Measurements from ENCODE around the gene COL27A1. TPM values are rescaled to one million over a fixed set of nuclear protein-coding genes. Genes with fewer than 3 reads are reported as not detected.

The COL27A1 gene
- total and polyA plus RNA-seq, 2 experiments from 2014 or later: 44.6 to 47.0 TPM

DNA sequence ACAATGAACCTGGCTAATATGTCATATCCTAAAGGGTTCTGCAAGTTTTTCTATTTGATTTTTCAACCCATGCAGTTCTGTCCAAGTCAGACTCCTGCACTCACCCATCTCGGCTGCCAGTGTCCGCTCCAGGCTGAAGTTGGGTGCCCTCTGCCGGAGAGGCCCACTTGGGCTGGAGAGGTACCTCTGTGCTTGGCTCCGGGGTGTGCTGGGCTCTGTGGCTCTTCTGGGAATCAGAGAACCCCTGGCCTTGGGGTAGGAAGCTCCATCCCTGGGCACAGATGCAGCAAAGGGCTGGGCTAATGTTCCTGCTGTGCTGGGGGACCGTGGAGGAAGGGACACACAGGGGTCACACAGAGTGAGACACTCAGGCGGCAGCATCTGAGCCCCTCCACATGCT lies 200.5 kb downstream of the COL27A1 start:
- 95% methylated on average over 6 of the region's 6 CpGs for WGBS (ENCODE audit: low lambda C conversion rate, missing lambda C conversion rate)
- H3K36me3 ChIP-seq (replicated peaks; ENCODE audit: insufficient read depth, low read depth): no peaks in the 10 kb centered on the region
- H3K4me3 ChIP-seq: no peak overlapping the region
- TF ChIP-seq, protein P1, sequence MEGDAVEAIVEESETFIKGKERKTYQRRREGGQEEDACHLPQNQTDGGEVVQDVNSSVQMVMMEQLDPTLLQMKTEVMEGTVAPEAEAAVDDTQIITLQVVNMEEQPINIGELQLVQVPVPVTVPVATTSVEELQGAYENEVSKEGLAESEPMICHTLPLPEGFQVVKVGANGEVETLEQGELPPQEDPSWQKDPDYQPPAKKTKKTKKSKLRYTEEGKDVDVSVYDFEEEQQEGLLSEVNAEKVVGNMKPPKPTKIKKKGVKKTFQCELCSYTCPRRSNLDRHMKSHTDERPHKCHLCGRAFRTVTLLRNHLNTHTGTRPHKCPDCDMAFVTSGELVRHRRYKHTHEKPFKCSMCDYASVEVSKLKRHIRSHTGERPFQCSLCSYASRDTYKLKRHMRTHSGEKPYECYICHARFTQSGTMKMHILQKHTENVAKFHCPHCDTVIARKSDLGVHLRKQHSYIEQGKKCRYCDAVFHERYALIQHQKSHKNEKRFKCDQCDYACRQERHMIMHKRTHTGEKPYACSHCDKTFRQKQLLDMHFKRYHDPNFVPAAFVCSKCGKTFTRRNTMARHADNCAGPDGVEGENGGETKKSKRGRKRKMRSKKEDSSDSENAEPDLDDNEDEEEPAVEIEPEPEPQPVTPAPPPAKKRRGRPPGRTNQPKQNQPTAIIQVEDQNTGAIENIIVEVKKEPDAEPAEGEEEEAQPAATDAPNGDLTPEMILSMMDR (IDR thresholded peaks at IDR 0.05; ENCODE audit: poor library complexity): no peak
- TF ChIP-seq EZH2phosphoT487 (IDR thresholded peaks at IDR 0.05; ENCODE audit: low read depth, severe bottlenecking, unreplicated experiment) (no peak), EZH2 (IDR thresholded peaks at IDR 0.05; ENCODE audit: borderline replicate concordance) (no peak)
- no peak for DNase-seq (ENCODE audit: low spot score)
- H3K27ac ChIP-seq: no peak overlapping the region
- no peaks in the 10 kb centered on the region for H3K79me2 ChIP-seq
- no peaks in the 10 kb centered on the region for H3K9me2 ChIP-seq (replicated peaks; ENCODE audit: insufficient read depth)
- H2AFZ ChIP-seq: no peak overlapping the region
- H3K27me3 ChIP-seq: no peaks in the 10 kb centered on the region
- no peaks in the 10 kb centered on the region for H3K9me3 ChIP-seq (ENCODE audit: low read depth)
- H3K4me1 ChIP-seq (ENCODE audit: insufficient read depth): no peaks in the 10 kb centered on the region
- H3K4me2 ChIP-seq: no peak overlapping the region
- no peaks in the 10 kb centered on the region for H4K20me1 ChIP-seq (ENCODE audit: insufficient read depth, poor library complexity, severe bottlenecking)

DNA sequence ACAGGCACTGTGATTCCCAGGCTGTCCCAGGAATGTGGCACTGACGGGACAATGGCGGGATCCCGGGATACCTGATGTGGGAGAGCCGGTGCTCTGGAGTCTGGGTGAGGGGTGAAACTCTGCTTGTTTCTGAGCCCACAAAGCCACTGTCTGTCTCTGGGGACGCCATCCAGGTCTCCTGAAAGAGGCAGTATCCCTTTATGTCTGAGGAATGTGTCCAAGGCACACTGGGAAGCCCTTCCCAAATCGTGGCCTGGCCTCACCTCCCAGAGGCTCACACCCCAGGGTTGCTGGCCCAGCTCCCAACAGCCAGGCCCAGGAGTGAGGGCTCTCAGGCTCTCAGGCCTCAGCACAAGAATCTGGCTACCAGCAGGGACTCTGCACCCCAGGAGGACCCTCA lies 201.5 kb downstream of the COL27A1 start:
- H2AFZ ChIP-seq: no peak overlapping the region
- 93% methylated on average over 6 of the region's 6 CpGs for WGBS (ENCODE audit: low lambda C conversion rate, missing lambda C conversion rate)

DNA sequence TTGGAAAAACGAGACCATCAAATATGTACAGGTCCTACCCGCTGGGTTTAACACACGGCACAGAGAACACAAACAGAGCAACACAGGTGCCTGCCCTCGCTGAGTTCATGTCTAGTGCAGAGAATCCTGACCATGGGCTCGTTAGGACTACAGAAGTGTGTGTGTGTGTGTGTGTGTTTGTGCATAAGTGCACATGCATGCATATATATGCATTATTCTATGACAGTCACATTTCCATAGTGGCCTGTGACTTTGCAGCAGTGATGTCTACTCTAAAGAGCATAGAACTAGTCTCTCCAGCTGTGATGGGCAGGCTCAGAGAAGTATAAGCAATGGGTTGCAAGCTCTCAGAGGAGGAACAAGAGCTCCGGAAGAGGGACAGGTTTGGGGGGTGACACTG lies 202.0 kb downstream of the COL27A1 start:
- TF ChIP-seq, protein P1 (IDR thresholded peaks at IDR 0.05; ENCODE audit: poor library complexity): no peak
- TF ChIP-seq EZH2phosphoT487 (IDR thresholded peaks at IDR 0.05; ENCODE audit: low read depth, severe bottlenecking, unreplicated experiment) (no peak), EZH2 (IDR thresholded peaks at IDR 0.05; ENCODE audit: borderline replicate concordance) (no peak)

More for the DNA sequence above, 201.5 kb downstream of the COL27A1 start:
- TF ChIP-seq, protein P1 (IDR thresholded peaks at IDR 0.05; ENCODE audit: poor library complexity): no peak
- TF ChIP-seq EZH2 (IDR thresholded peaks at IDR 0.05; ENCODE audit: borderline replicate concordance): no peak
- no peak for TF ChIP-seq EZH2phosphoT487 (IDR thresholded peaks at IDR 0.05; ENCODE audit: low read depth, severe bottlenecking, unreplicated experiment)
- DNase-seq (ENCODE audit: low spot score): no peak
- Histone ChIP-seq H3K27me3 (no peaks in the 10 kb centered on the region), H3K79me2 (no peaks in the 10 kb centered on the region), H3K27ac (no peak overlapping the region), H3K36me3 (replicated peaks; ENCODE audit: insufficient read depth, low read depth) (peaks cover 4% of the 10 kb centered on the region), H3K4me1 (ENCODE audit: insufficient read depth) (no peaks in the 10 kb centered on the region), H3K9me2 (replicated peaks; ENCODE audit: insufficient read depth) (no peaks in the 10 kb centered on the region), H3K9me3 (ENCODE audit: low read depth) (no peaks in the 10 kb centered on the region), H4K20me1 (ENCODE audit: insufficient read depth, poor library complexity, severe bottlenecking) (no peaks in the 10 kb centered on the region), H3K4me3 (no peak overlapping the region), H3K4me2 (no peak overlapping the region)

DNA sequence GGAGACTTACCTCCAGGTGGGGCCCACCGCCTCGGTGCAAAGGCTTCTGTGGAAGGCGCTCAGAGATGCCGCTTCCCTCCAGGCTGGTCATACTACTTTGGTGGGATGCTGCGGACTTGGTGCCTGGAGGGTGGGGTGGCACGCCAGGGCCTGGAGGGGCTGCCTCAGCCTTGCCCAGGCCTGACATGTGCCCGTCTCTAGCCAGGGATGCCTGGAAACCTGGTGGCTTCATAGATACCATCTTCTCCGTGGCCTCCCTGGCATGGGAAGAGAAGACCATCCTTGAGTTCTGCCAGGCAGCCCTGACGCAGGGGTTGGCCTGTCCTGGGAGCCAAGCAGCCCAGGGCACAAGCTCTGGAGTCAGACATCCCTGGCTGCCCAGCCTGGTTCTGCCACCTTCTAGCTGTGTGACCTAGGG lies 202.6 kb downstream of the COL27A1 start:
- Histone ChIP-seq H3K27me3 (no peaks in the 10 kb centered on the region), H3K9me3 (ENCODE audit: low read depth) (no peaks in the 10 kb centered on the region), H3K9me2 (replicated peaks; ENCODE audit: insufficient read depth) (no peaks in the 10 kb centered on the region), H3K79me2 (no peaks in the 10 kb centered on the region), H3K4me2 (no peak overlapping the region), H3K27ac (no peak overlapping the region), H4K20me1 (ENCODE audit: insufficient read depth, poor library complexity, severe bottlenecking) (no peaks in the 10 kb centered on the region), H3K4me1 (ENCODE audit: insufficient read depth) (no peaks in the 10 kb centered on the region), H3K4me3 (no peak overlapping the region), H3K36me3 (replicated peaks; ENCODE audit: insufficient read depth, low read depth) (peaks cover 6% of the 10 kb centered on the region), H2AFZ (no peak overlapping the region)
- DNase-seq (ENCODE audit: low spot score): no peak
- TF ChIP-seq, protein P1 (IDR thresholded peaks at IDR 0.05; ENCODE audit: poor library complexity): no peak
- TF ChIP-seq EZH2 (IDR thresholded peaks at IDR 0.05; ENCODE audit: borderline replicate concordance) (no peak), EZH2phosphoT487 (IDR thresholded peaks at IDR 0.05; ENCODE audit: low read depth, severe bottlenecking, unreplicated experiment) (no peak)
- 98% methylated on average over 9 of the region's 9 CpGs for WGBS (ENCODE audit: low lambda C conversion rate, missing lambda C conversion rate)

More for the DNA sequence above, 202.0 kb downstream of the COL27A1 start:
- Histone ChIP-seq H3K4me2 (no peak overlapping the region), H3K27me3 (no peaks in the 10 kb centered on the region), H3K27ac (no peak overlapping the region), H3K36me3 (replicated peaks; ENCODE audit: insufficient read depth, low read depth) (peaks cover 4% of the 10 kb centered on the region), H3K79me2 (no peaks in the 10 kb centered on the region), H3K9me3 (ENCODE audit: low read depth) (no peaks in the 10 kb centered on the region), H2AFZ (no peak overlapping the region), H4K20me1 (ENCODE audit: insufficient read depth, poor library complexity, severe bottlenecking) (no peaks in the 10 kb centered on the region), H3K9me2 (replicated peaks; ENCODE audit: insufficient read depth) (no peaks in the 10 kb centered on the region), H3K4me3 (no peak overlapping the region), H3K4me1 (ENCODE audit: insufficient read depth) (no peaks in the 10 kb centered on the region)
- DNase-seq (ENCODE audit: low spot score): no peak
- 97% methylated on average over 6 of the region's 6 CpGs for WGBS (ENCODE audit: low lambda C conversion rate, missing lambda C conversion rate)
